ENCODE results near the gene DDX55.

- TF ChIP-seq CEBPB (IDR thresholded peaks at IDR 0.05; ENCODE audit: low read depth, low read length) (no peak), CTCF (conservative IDR thresholded peaks at IDR 0.05; ENCODE audit: low read depth, low read length) (no peak), POLR2A (IDR thresholded peaks at IDR 0.05; ENCODE audit: low read depth, low read length) (no peak), ELK1 (IDR thresholded peaks at IDR 0.05; ENCODE audit: borderline replicate concordance, low read depth, low read length) (no peak), CHD1 (IDR thresholded peaks at IDR 0.05; ENCODE audit: low read depth, low read length) (no peak), NFE2L2 (IDR thresholded peaks at IDR 0.05; ENCODE audit: low read depth, low read length) (no peak), SMC3 (IDR thresholded peaks at IDR 0.05; ENCODE audit: low read depth, low read length) (no peak), RFX5 (IDR thresholded peaks at IDR 0.05; ENCODE audit: low read depth, low read length) (no peak), BHLHE40 (IDR thresholded peaks at IDR 0.05; ENCODE audit: low read depth, low read length) (no peak), USF2 (IDR thresholded peaks at IDR 0.05; ENCODE audit: low read depth, low read length) (no peak)
Measured at GRCh38 chr12:123621101-123621500, 19.2 kb downstream of the DDX55 start.

Measured in IMR-90 (cell line).